Measurements from ENCODE around the gene DHRS9. TPM values are rescaled to one million over a fixed set of nuclear protein-coding genes. Genes with fewer than 3 reads are reported as not detected.

DHRS9 gene
- total and polyA plus RNA-seq, 9 of the 15 experiments (the other 6 are each of a cell fraction or from before 2014, with no cell fraction given) = 0.27 to 1.7 (median 0.69) TPM

DNA sequence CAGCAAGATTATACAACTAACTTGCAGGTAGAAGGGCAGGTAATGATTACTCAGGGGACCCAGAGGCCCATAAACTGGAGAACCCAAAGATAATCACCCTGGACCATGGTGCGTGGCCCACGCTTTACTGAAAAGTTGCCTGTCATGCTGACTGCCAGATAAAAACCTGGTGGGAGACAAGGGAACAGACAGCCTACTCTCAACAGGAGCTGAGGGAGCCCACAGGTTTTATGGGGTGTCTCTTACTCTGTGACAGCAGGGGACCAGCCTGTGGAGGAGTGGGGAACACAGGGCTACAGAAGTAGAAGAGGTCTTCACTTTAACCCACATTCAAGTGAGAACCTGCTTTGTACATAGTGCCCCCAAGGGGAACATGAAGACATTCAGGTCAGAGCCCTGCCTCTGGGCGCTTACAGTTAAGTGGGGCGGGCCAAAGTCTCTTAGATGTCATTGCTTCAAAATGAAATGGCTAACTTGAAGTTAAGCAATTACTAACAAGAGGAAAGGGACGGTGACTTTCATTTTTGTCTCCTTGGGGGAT is 60.4 kb downstream of the DHRS9 start (continued):
- TF ChIP-seq REST (IDR thresholded peaks at IDR 0.05; ENCODE audit: borderline replicate concordance) = 0 out of 2 replicates have a peak, but pooled peaks have one; percentile 7
- no peak for TF ChIP-seq REST (CRISPR knock-in tag; IDR thresholded peaks at IDR 0.05; ENCODE audit: low read depth)
- TF ChIP-seq, protein P1, sequence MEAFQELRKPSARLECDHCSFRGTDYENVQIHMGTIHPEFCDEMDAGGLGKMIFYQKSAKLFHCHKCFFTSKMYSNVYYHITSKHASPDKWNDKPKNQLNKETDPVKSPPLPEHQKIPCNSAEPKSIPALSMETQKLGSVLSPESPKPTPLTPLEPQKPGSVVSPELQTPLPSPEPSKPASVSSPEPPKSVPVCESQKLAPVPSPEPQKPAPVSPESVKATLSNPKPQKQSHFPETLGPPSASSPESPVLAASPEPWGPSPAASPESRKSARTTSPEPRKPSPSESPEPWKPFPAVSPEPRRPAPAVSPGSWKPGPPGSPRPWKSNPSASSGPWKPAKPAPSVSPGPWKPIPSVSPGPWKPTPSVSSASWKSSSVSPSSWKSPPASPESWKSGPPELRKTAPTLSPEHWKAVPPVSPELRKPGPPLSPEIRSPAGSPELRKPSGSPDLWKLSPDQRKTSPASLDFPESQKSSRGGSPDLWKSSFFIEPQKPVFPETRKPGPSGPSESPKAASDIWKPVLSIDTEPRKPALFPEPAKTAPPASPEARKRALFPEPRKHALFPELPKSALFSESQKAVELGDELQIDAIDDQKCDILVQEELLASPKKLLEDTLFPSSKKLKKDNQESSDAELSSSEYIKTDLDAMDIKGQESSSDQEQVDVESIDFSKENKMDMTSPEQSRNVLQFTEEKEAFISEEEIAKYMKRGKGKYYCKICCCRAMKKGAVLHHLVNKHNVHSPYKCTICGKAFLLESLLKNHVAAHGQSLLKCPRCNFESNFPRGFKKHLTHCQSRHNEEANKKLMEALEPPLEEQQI (IDR thresholded peaks at IDR 0.05) = peak; percentile 75
- TF ChIP-seq CHD2 (IDR thresholded peaks at IDR 0.05; ENCODE audit: low read depth, low read length) = 0 out of 2 replicates have a peak, but pooled peaks have one; percentile 27
- TF ChIP-seq POLR2H (tag; IDR thresholded peaks at IDR 0.05; ENCODE audit: low read depth) = no peak
- TF ChIP-seq, protein P2, sequence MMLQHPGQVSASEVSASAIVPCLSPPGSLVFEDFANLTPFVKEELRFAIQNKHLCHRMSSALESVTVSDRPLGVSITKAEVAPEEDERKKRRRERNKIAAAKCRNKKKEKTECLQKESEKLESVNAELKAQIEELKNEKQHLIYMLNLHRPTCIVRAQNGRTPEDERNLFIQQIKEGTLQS (IDR thresholded peaks at IDR 0.05) = peak; percentile 33
- TF ChIP-seq, protein P2 (CRISPR knock-in tag; conservative IDR thresholded peaks at IDR 0.05) = no peak
- no peak for TF ChIP-seq NFIC (IDR thresholded peaks at IDR 0.05)
- no peak for TF ChIP-seq NFRKB (IDR thresholded peaks at IDR 0.05; ENCODE audit: low read depth)
- no peak; the same call in 1 of the 2 replicates for TF ChIP-seq RFX1 (IDR thresholded peaks at IDR 0.05)
- TF ChIP-seq MYC (IDR thresholded peaks at IDR 0.05; ENCODE audit: low read depth, low read length) = peak; percentile 66; the same call in 1 of the 2 replicates
- no peak for TF ChIP-seq MYC (CRISPR knock-in tag; IDR thresholded peaks at IDR 0.05; ENCODE audit: borderline replicate concordance, low read depth)
- peak; percentile 95 for TF ChIP-seq EGR1 (conservative IDR thresholded peaks at IDR 0.05)
- TF ChIP-seq, protein P3, sequence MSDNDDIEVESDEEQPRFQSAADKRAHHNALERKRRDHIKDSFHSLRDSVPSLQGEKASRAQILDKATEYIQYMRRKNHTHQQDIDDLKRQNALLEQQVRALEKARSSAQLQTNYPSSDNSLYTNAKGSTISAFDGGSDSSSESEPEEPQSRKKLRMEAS (CRISPR knock-in tag; IDR thresholded peaks at IDR 0.05) = 0 out of 2 replicates have a peak, but pooled peaks have one; percentile 31
- TF ChIP-seq NFE2L1 (tag; IDR thresholded peaks at IDR 0.05; ENCODE audit: borderline replicate concordance, low read depth) = peak; percentile 53; the same call in 1 of the 2 replicates
- TF ChIP-seq HDAC3 (IDR thresholded peaks at IDR 0.05; ENCODE audit: borderline replicate concordance, partially characterized antibody) = peak; percentile 52
- peak; percentile 90 for TF ChIP-seq ARID1B (IDR thresholded peaks at IDR 0.05)
